ENCODE data around the gene RHPN2.
"Not testable (repeated sequence)": the region's sequence is repeated elsewhere in the genome, so short reads cannot be mapped to it uniquely, and the experiment has no call there.

Gene RHPN2

GRCh38 chr19:33063753-33064457 lies 783 bp downstream of the RHPN2 start:
- DNase-seq, result peak; percentile 5

- DNase-seq, result no peak
These were observed 1.3 kb downstream of the RHPN2 start for GRCh38 chr19:33063356-33063752.

- DNase-seq, result no peak
These were observed 1.8 kb downstream of the RHPN2 start for GRCh38 chr19:33062902-33063301.

GRCh38 chr19:33060586-33060985 lies 4.1 kb downstream of the RHPN2 start:
- no peak for DNase-seq

- no peak for DNase-seq
These were observed 9.0 kb downstream of the RHPN2 start for GRCh38 chr19:33055718-33056117.

GRCh38 chr19:33054623-33055022 lies 10.1 kb downstream of the RHPN2 start:
- no peak for DNase-seq

- DNase-seq, result no peak
These were observed 12.2 kb downstream of the RHPN2 start for GRCh38 chr19:33052352-33052972.

- DNase-seq, result no peak
These were observed 14.6 kb downstream of the RHPN2 start for GRCh38 chr19:33050110-33050509.

GRCh38 chr19:33048806-33049676 lies 15.6 kb downstream of the RHPN2 start:
- no peak for DNase-seq

GRCh38 chr19:33047422-33047821 lies 17.3 kb downstream of the RHPN2 start:
- no peak for DNase-seq

GRCh38 chr19:33041828-33042160 lies 22.9 kb downstream of the RHPN2 start:
- DNase-seq, result not testable (repeated sequence)

- no peak for DNase-seq
These were observed 23.5 kb downstream of the RHPN2 start for GRCh38 chr19:33040994-33041827.

GRCh38 chr19:33039815-33040214 lies 24.9 kb downstream of the RHPN2 start:
- DNase-seq, result no peak

GRCh38 chr19:33039108-33039599 lies 25.5 kb downstream of the RHPN2 start:
- DNase-seq, result no peak

GRCh38 chr19:33037168-33038025 lies 27.3 kb downstream of the RHPN2 start:
- not testable (repeated sequence) for DNase-seq

- not testable (repeated sequence) for DNase-seq
These were observed 28.1 kb downstream of the RHPN2 start for GRCh38 chr19:33036370-33037167.

GRCh38 chr19:33035461-33035860 lies 29.2 kb downstream of the RHPN2 start:
- DNase-seq, result no peak

- DNase-seq, result no peak
These were observed 32.4 kb downstream of the RHPN2 start for GRCh38 chr19:33032218-33032781.

- no peak for DNase-seq
These were observed 34.9 kb downstream of the RHPN2 start for GRCh38 chr19:33029746-33030303.

- not testable (repeated sequence) for DNase-seq
These were observed 38.1 kb downstream of the RHPN2 start for GRCh38 chr19:33026602-33027001.
